Measurements from ENCODE around the gene MIPEP. TPM values are rescaled to one million over a fixed set of nuclear protein-coding genes. Genes with fewer than 3 reads are reported as not detected.

Gene MIPEP
- total and polyA plus RNA-seq, 10 of the 15 experiments (the other 5 are each of a cell fraction or from before 2014, with no cell fraction given) = 15.6 to 56.2 (median 29.8) TPM

DNA sequence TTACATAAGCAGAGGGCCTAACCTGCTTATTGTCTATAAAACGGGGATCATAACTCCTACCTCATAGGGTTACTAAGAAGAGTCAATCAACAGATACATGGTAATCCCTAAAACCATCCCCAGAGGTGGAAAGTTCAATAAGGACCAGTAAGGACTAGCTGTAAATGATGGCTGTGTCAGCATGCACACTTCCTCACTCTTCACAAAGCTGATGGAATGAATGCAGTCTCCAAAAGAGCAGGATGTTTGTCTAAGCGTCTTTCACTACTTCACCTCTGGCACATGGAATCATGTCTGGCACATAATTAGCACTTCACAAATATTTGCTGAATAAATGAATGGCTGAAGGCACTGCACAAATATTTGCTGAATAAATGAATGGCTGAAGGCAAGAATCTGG lies 134.2 kb downstream of the MIPEP start:
- no peaks in the 10 kb centered on the region for H3K9me3 ChIP-seq (replicated peaks; ENCODE audit: control insufficient read depth, insufficient read depth, low read length)
- no peak for TF ChIP-seq CREM (IDR thresholded peaks at IDR 0.05; ENCODE audit: low read depth)
- TF ChIP-seq JUNB (IDR thresholded peaks at IDR 0.05) = no peak
- no peak for TF ChIP-seq NR2C2 (IDR thresholded peaks at IDR 0.05; ENCODE audit: borderline replicate concordance, control insufficient read depth, insufficient read length, low read depth)
- no peak for TF ChIP-seq LARP7 (IDR thresholded peaks at IDR 0.05)
- TF ChIP-seq ZSCAN29 (IDR thresholded peaks at IDR 0.05) = no peak
- TF ChIP-seq ZNF384 (IDR thresholded peaks at IDR 0.05; ENCODE audit: borderline replicate concordance, low read depth, low read length) = no peak
- no peak for TF ChIP-seq SMC3 (IDR thresholded peaks at IDR 0.05; ENCODE audit: borderline replicate concordance, low read length)
- TF ChIP-seq SREBF1 (IDR thresholded peaks at IDR 0.05; ENCODE audit: low read length) = no peak
- no peak for TF ChIP-seq BCLAF1 (IDR thresholded peaks at IDR 0.05)
- TF ChIP-seq, protein P1, sequence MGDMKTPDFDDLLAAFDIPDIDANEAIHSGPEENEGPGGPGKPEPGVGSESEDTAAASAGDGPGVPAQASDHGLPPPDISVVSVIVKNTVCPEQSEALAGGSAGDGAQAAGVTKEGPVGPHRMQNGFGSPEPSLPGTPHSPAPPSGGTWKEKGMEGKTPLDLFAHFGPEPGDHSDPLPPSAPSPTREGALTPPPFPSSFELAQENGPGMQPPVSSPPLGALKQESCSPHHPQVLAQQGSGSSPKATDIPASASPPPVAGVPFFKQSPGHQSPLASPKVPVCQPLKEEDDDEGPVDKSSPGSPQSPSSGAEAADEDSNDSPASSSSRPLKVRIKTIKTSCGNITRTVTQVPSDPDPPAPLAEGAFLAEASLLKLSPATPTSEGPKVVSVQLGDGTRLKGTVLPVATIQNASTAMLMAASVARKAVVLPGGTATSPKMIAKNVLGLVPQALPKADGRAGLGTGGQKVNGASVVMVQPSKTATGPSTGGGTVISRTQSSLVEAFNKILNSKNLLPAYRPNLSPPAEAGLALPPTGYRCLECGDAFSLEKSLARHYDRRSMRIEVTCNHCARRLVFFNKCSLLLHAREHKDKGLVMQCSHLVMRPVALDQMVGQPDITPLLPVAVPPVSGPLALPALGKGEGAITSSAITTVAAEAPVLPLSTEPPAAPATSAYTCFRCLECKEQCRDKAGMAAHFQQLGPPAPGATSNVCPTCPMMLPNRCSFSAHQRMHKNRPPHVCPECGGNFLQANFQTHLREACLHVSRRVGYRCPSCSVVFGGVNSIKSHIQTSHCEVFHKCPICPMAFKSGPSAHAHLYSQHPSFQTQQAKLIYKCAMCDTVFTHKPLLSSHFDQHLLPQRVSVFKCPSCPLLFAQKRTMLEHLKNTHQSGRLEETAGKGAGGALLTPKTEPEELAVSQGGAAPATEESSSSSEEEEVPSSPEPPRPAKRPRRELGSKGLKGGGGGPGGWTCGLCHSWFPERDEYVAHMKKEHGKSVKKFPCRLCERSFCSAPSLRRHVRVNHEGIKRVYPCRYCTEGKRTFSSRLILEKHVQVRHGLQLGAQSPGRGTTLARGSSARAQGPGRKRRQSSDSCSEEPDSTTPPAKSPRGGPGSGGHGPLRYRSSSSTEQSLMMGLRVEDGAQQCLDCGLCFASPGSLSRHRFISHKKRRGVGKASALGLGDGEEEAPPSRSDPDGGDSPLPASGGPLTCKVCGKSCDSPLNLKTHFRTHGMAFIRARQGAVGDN (IDR thresholded peaks at IDR 0.05) = no peak
- TF ChIP-seq WRNIP1 (IDR thresholded peaks at IDR 0.05; ENCODE audit: borderline replicate concordance, low read depth, low read length) = no peak
- no peak for TF ChIP-seq E2F4 (IDR thresholded peaks at IDR 0.05; ENCODE audit: low read depth, low read length)
- TF ChIP-seq NKRF (conservative IDR thresholded peaks at IDR 0.05) = no peak
- TF ChIP-seq RAD51 (IDR thresholded peaks at IDR 0.05) = no peak
- no peak for TF ChIP-seq EP300 (IDR thresholded peaks at IDR 0.05; ENCODE audit: borderline replicate concordance in 1 of 2, control insufficient read depth in 1 of 2, low read depth in 2 of 2, low read length in 2 of 2)

More for the DNA sequence above, 134.2 kb downstream of the MIPEP start:
- intact Hi-C loops (cut with micrococcal nuclease; ENCODE audit: unreplicated experiment) = no loop called here
- no peak overlapping the region for H3K4me3 ChIP-seq
- POLR2A ChIA-PET = interaction anchor here (1.1 kb wide), 1 partner anchor 54 kb away, joined by 3 read pairs; no protein-coding TSS in a partner anchor
- CTCF ChIA-PET = interaction anchor here (1.2 to 1.3 kb wide), 2 partner anchors 14 to 23 kb away, joined by 3 to 5 read pairs; no protein-coding TSS in a partner anchor
- SMC1A ChIA-PET (ENCODE audit: uncharacterized antibody, unreplicated experiment) = interaction anchor here (1.0 to 2.6 kb wide), 6 partner anchors 11 to 56 kb away, joined by 3 to 11 read pairs (median 4); no protein-coding TSS in a partner anchor
- in situ Hi-C loops (cut with MboI) = no loop called here
- no peak overlapping the region for H3K27ac ChIP-seq (ENCODE audit: control insufficient read depth, insufficient read depth)
- H3K36me3 ChIP-seq (ENCODE audit: control insufficient read depth in 2 of 2, insufficient read depth in 2 of 2, low read length in 1 of 2) = peaks cover 0 to 2% of the 10 kb centered on the region in 2 experiments; a peak in 1 of 4 replicates
- no TSS peak for BruUV-seq (replicated peaks)
- RAD21 ChIA-PET (ENCODE audit: unreplicated experiment) = interaction anchor here (0.8 kb wide), 1 partner anchor 56 kb away, joined by 3 read pairs; no protein-coding TSS in a partner anchor
- peaks cover 34% of the 10 kb centered on the region for H3K4me1 ChIP-seq (ENCODE audit: control insufficient read depth, insufficient read depth, low read length)
- ATAC-seq (no peak), FAIRE-seq (no peak), DNase-seq (ENCODE audit: low read depth, low spot score) (no peak)
- H3K4me2 ChIP-seq (ENCODE audit: control insufficient read depth, insufficient read depth) = no peak overlapping the region
- H3K27me3 ChIP-seq (replicated peaks in 1 of 2; ENCODE audit: control insufficient read depth in 2 of 2, insufficient read depth in 2 of 2, low read length in 1 of 2) = no peaks in the 10 kb centered on the region
- no peaks in the 10 kb centered on the region for H3K79me2 ChIP-seq (ENCODE audit: control insufficient read depth, insufficient read depth, low read length)
- 93% methylated on average over 2 of the region's 2 CpGs for WGBS (ENCODE audit: insufficient coverage, insufficient replicate concordance, low lambda C conversion rate, missing lambda C conversion rate)
- no peak overlapping the region for H3K9ac ChIP-seq (ENCODE audit: control insufficient read depth, insufficient read depth, low read length)
- H2AFZ ChIP-seq (ENCODE audit: control insufficient read depth, low read depth, low read length) = no peak overlapping the region
- H4K20me1 ChIP-seq (ENCODE audit: control insufficient read depth, insufficient read depth) = no peaks in the 10 kb centered on the region

All from GM12878 (cell line).